SK-N-SH treated with all-trans-retinoic acid at 6 μM for 48 hours (cell line): ENCODE measurements around the gene ITLN2.
"Not testable (repeated sequence)": the region's sequence is repeated elsewhere in the genome, so short reads cannot be mapped to it uniquely, and the experiment has no call there.

ENCODE experiments used
- ATAC-seq: fragments of 200-7000 bp; cut with Tn5 transposase; 3 replicates; pipeline ENCODE4 v1.9.1; 2020; ENCODE audit warnings: mild to moderate bottlenecking, moderate library complexity
- ARNTL ChIP-seq: fragments of 450-650 bp; formaldehyde crosslinking; IDR thresholded peaks from 2 replicates; pipeline ENCODE4 v1.5.0; 2020; ENCODE audit warnings: low read depth, mild to moderate bottlenecking, moderate library complexity, borderline replicate concordance
- BACH2 ChIP-seq: fragments of 250-450 bp; sonication (Bioruptor Pico); IDR thresholded peaks from 2 replicates; pipeline ENCODE4 v1.9.0; 2021; ENCODE audit warnings: mild to moderate bottlenecking, borderline replicate concordance
- CREB5 ChIP-seq: fragments of 250-450 bp; sonication (Bioruptor Pico); IDR thresholded peaks from 2 replicates; pipeline ENCODE4 v1.5.1; 2020; ENCODE audit warnings: low read depth, mild to moderate bottlenecking, moderate library complexity
- CSDC2 ChIP-seq: fragments of 250-450 bp; sonication (Bioruptor Pico); IDR thresholded peaks from 2 replicates; pipeline ENCODE4 v1.5.0; 2020; ENCODE audit warnings: mild to moderate bottlenecking, moderate library complexity
- CSRNP3 ChIP-seq: fragments of 250-450 bp; sonication (Bioruptor Pico); IDR thresholded peaks from 2 replicates; pipeline ENCODE4 v1.5.1; 2021; ENCODE audit warnings: mild to moderate bottlenecking, moderate library complexity
- GLIS3 ChIP-seq: fragments of 250-450 bp; sonication (Bioruptor Pico); IDR thresholded peaks from 2 replicates; pipeline ENCODE4 v1.5.0; 2020; ENCODE audit warnings: mild to moderate bottlenecking, moderate library complexity
- OSR1 ChIP-seq: fragments of 250-450 bp; sonication (Bioruptor Pico); IDR thresholded peaks from 2 replicates; pipeline ENCODE4 v1.8.0; 2022; ENCODE audit warnings: moderate library complexity, mild to moderate bottlenecking, inconsistent platforms
- POU6F1 ChIP-seq: fragments of 250-450 bp; sonication (Bioruptor Pico); IDR thresholded peaks from 2 replicates; pipeline ENCODE4 v1.8.0; 2021; ENCODE audit warnings: low read depth, mild to moderate bottlenecking, moderate library complexity, borderline replicate concordance
- RARB ChIP-seq: fragments of 250-450 bp; sonication (Bioruptor Pico); IDR thresholded peaks from 2 replicates; pipeline ENCODE4 v1.8.0; 2021; ENCODE audit warnings: mild to moderate bottlenecking, moderate library complexity
- SNAI2 ChIP-seq: fragments of 250-450 bp; sonication (Bioruptor Pico); IDR thresholded peaks from 2 replicates; pipeline ENCODE4 v1.5.0; 2020; ENCODE audit warnings: mild to moderate bottlenecking, moderate library complexity
- TCF4 ChIP-seq: fragments of 250-450 bp; sonication (Bioruptor Pico); IDR thresholded peaks from 2 replicates; pipeline ENCODE4 v1.8.0; 2021; ENCODE audit warnings: mild to moderate bottlenecking, moderate library complexity, borderline replicate concordance
- TOX ChIP-seq: fragments of 250-450 bp; sonication (Bioruptor Pico); IDR thresholded peaks from 2 replicates; pipeline ENCODE4 v1.8.0; 2021; ENCODE audit warnings: mild to moderate bottlenecking, moderate library complexity, borderline replicate concordance
- TSHZ2 ChIP-seq: fragments of 250-450 bp; sonication (Bioruptor Pico); IDR thresholded peaks from 2 replicates; pipeline ENCODE4 v1.5.0; 2020; ENCODE audit warnings: mild to moderate bottlenecking, moderate library complexity
- ZC3H10 ChIP-seq: fragments of 250-450 bp; sonication (Bioruptor Pico); IDR thresholded peaks from 2 replicates; pipeline ENCODE4 v1.5.1; 2021; ENCODE audit warnings: mild to moderate bottlenecking, moderate library complexity
- ZFP3 ChIP-seq: fragments of 250-450 bp; sonication (Bioruptor Pico); IDR thresholded peaks from 2 replicates; pipeline ENCODE4 v1.5.0; 2020; ENCODE audit warnings: mild to moderate bottlenecking, moderate library complexity
- ZNF70 ChIP-seq: fragments of 450-650 bp; formaldehyde crosslinking; IDR thresholded peaks from 2 replicates; pipeline ENCODE4 v1.5.0; 2020; ENCODE audit warnings: mild to moderate bottlenecking, moderate library complexity
- ZNF8 ChIP-seq: fragments of 450-650 bp; formaldehyde crosslinking; IDR thresholded peaks from 2 replicates; pipeline ENCODE4 v1.5.0; 2020; ENCODE audit warnings: mild to moderate bottlenecking, moderate library complexity

Gene ITLN2

GRCh38 chr1:160945079-160945478 is 9.5 kb downstream of the ITLN2 start:
- no peak for TF ChIP-seq ZNF70 (CRISPR knock-in tag)
- no peak for TF ChIP-seq CREB5 (CRISPR knock-in tag)
- no peak for TF ChIP-seq POU6F1 (CRISPR knock-in tag)
- no peak for TF ChIP-seq GLIS3 (CRISPR knock-in tag)
- TF ChIP-seq ZC3H10 (CRISPR knock-in tag), result no peak
- no peak for TF ChIP-seq ZNF8 (CRISPR knock-in tag)
- TF ChIP-seq ZFP3 (CRISPR knock-in tag), result no peak
- no peak for TF ChIP-seq TSHZ2 (CRISPR knock-in tag)
- TF ChIP-seq TCF4, result no peak
- TF ChIP-seq ARNTL, result no peak
- TF ChIP-seq BACH2 (CRISPR knock-in tag), result no peak
- no peak for TF ChIP-seq SNAI2 (CRISPR knock-in tag)
- TF ChIP-seq CSRNP3 (CRISPR knock-in tag), result no peak
- TF ChIP-seq OSR1 (CRISPR knock-in tag), result no peak
- peak; percentile 33; the same call in 2 of the 3 replicates for ATAC-seq

GRCh38 chr1:160942926-160943325 is 11.7 kb downstream of the ITLN2 start:
- peak; percentile 69 for ATAC-seq
- TF ChIP-seq TOX (CRISPR knock-in tag) (no peak), ZC3H10 (CRISPR knock-in tag) (no peak), OSR1 (CRISPR knock-in tag) (no peak), GLIS3 (CRISPR knock-in tag) (no peak), ZFP3 (CRISPR knock-in tag) (no peak), POU6F1 (CRISPR knock-in tag) (no peak), TCF4 (no peak), RARB (CRISPR knock-in tag) (no peak), CSDC2 (CRISPR knock-in tag) (no peak)
- TF ChIP-seq, all 23 proteins: peak for 0

GRCh38 chr1:160936666-160937065 is 17.9 kb downstream of the ITLN2 start:
- ATAC-seq, result not testable (repeated sequence)

GRCh38 chr1:160935527-160936258 is 18.9 kb downstream of the ITLN2 start:
- TF ChIP-seq ZNF8 (CRISPR knock-in tag) (no peak), SNAI2 (CRISPR knock-in tag) (no peak), BACH2 (CRISPR knock-in tag) (no peak), ZC3H10 (CRISPR knock-in tag) (no peak), CSRNP3 (CRISPR knock-in tag) (no peak), ZFP3 (CRISPR knock-in tag) (no peak)
- no peak for ATAC-seq

GRCh38 chr1:160933305-160933704 is 21.3 kb downstream of the ITLN2 start:
- not testable (repeated sequence) for ATAC-seq
